GM21786 (cell line): ENCODE measurements around the gene SWI5.

ENCODE experiments used
- ATAC-seq: cut with Tn5 transposase; IDR thresholded peaks from one replicate; pipeline ENCODE4 v1.9.1; 2021; ENCODE audit not compliant: unreplicated experiment

SWI5 gene

GRCh38 chr9:128251732-128252100, 24.4 kb upstream of the SWI5 start:
- ATAC-seq, result no peak

GRCh38 chr9:128252317-128253139, 23.5 kb upstream of the SWI5 start:
- no peak for ATAC-seq

- ATAC-seq, result no peak
Observed at GRCh38 chr9:128253140-128253990, 22.7 kb upstream of the SWI5 start.

DNA sequence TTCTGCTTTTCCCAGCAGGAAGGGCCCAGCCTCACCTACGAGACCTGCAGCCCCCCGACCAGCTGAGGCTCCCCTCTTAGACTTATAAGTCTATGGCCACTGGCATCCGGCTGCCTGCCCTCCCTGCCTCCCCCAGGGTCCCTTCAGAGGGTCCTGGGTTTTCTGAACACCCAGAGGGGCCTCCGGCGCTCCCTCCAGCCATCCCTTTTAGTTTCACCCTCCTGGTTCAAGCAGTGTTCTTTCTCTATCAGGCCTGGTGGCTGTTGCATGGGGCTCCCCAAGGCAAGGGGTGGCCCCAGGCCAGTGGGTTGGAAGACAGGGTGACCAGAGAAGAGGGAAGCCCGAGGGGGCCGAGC, 22.1 kb upstream of the SWI5 start:
- no peak for ATAC-seq

DNA sequence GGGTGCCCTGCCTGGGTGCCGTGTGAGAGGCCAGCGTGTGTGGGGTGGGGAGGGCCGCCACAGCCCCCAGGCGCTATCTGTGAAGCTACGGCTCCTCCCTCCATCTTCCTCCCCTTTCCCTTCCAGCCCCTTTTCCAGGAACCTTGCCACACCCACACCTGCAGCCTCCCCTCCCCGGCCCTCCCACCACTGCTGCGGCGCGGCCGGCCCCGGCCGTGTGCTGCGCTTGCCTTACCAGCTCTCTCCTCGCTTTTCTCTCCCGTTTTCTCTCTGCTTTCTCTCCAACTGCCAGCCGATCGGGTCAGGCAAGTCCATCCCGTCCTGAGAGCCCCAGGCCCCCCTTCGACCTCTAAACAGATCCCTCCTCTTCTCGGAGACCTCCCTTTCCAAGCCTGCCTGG, 21.7 kb upstream of the SWI5 start:
- no peak for ATAC-seq

DNA sequence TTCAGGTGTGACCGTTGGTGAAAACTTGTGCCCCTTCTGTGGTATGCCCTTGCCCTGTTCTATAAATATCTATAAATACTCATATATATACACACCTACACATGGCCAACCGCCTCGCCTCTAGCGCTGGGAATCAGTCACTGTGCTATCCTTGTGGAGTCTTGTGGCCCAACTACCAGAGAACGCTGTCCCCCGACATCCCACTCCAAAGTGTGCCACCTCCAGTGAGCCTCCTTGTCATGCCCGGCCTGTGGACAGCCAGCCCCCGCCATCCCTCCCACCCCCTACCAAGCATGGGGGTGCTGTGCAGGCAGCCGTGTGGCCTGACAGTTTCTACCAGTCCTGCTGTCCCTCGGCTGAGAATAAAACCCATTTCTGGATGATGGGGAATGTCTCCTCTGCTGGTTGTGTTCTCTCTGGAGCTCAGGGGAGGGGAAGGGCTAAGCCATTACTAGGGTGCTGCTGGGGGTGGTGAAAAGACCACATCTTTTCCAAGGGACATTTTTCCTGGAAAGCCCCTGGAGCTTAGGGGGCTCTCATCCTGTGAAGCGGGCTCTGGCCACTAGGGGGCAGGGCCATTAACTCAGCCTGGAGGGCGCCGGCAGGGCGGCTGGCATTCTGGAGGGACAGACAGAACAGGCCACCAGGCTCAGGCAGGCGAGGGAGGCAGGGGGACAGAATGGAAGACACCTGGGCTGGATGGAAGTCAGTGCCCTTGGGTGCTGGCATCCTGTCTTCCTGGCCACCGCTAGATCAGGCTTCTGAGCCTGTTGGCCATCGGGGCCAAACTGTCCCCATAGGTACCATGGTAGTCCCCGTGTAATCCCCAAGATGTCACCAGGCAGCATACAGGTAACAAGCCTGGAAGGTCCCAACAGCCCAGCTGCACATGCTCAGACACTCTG, 21.0 kb upstream of the SWI5 start:
- ATAC-seq, result no peak

DNA sequence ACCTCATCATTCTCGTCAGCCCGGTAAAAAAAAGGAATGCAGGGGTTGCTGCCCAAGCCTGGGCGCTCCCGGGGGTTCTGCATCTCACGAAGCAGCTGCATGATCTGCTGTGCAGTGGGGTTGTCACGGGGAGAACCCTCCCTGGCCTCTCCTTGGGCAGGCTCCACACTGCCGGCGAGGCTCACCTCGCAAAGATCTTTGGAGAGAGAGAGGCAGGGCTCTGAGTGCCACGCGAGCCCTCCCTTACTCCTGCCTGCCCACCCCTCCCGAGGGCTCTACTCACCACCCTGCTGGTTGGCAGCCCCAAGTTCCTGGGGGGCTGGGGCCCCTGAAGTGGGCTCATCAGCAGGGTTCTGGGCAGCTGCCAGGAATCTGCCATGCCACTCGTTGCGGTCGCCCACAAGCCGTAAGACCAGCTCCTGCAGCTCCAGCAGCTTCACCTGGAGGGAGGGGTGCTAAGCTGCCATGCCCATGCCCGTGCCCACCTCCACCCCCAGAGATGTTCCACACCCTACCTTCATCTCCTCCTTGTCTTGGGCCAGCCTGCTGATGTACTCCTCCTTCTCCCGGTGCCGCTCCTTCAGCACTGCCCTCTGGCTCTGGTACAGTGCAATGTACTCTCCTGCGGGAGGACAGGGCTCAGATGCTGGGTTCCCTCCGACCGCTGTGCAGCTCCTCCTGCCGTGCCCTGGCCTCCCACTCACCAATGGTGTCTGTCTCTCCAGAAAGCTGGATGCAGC, 18.8 kb upstream of the SWI5 start:
- no peak for ATAC-seq

DNA sequence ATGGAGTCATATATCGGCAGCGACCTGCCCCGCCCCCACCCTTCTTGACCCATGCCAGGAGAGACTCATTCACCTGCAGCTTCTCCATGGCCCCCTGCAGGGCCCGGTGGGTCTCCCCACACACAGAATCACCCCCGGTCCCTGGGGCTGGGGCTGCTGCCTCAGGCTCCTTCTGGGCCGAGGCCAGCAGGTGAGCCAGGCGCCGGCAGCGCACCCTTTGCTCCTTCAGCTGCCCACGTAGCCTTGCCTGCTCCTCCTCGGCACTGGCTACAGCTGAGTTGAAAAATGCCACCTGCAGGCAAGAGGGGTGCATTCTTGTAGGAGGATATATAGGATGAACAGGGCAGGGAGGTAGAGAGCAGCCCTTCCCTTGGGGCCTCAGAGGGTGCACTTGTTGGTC, 18.2 kb upstream of the SWI5 start:
- no peak for ATAC-seq

DNA sequence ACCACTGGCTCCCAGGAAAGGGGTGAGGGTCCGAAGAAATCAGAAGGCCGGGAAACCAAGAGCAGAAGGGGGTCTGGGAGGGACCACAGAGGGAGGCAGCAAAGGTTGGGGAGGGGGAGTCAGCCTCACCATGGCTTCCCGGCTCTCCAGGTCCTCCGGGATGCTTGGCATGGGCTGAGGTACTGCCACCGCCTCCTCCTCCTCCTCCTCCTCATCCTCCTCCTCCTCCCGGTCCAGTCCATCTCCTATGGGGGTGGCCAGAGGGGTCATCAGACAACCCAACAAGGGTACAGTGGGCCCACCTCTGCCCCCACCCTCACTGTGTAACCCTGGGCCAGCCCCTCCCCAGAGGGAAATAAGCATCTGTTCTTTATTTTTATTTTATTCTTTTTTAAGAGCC, 17.8 kb upstream of the SWI5 start:
- ATAC-seq, result no peak

DNA sequence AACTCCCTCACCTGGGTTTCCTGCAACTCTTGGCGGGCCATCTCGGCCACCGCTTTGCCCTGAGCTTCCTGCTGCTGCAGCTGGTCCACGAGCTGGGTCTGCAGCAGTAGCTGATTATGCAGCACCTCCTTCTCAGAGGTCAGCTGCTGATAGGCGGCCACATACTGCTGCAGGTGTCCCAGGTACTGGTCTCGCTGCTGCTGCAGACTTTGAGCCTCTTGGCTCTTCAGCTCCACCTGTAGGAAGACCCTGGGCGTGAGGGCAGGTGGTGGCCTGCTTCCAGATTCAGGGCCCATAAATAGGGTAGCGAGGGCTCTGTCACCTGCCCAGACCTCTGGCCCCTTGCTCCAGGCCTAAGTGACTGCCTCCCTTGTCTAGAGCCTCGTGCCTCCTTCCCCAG, 16.9 kb upstream of the SWI5 start:
- no peak for ATAC-seq

- ATAC-seq, result no peak
Observed at GRCh38 chr9:128260340-128260739, 15.7 kb upstream of the SWI5 start.

DNA sequence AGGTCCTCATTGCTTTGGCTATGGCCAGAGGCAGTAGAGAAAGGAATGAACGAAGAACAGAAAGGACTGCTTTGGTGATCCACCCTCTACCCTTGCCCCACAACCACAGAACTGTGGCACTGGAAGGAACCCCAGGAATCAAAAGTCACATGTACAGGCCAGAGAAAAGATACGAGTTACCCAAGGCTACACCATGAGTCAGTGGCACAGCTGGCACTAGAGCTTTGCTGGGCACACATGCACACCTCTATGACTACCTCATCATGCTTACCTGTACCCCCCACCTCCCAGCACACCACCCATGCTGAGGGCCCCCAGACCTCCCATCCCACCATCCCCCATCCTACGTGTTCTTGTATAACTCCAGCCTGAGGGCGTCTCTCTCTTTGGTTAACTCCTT, 13.4 kb upstream of the SWI5 start:
- ATAC-seq, result no peak

- no peak for ATAC-seq
Observed at GRCh38 chr9:128265348-128265847, 10.7 kb upstream of the SWI5 start.

DNA sequence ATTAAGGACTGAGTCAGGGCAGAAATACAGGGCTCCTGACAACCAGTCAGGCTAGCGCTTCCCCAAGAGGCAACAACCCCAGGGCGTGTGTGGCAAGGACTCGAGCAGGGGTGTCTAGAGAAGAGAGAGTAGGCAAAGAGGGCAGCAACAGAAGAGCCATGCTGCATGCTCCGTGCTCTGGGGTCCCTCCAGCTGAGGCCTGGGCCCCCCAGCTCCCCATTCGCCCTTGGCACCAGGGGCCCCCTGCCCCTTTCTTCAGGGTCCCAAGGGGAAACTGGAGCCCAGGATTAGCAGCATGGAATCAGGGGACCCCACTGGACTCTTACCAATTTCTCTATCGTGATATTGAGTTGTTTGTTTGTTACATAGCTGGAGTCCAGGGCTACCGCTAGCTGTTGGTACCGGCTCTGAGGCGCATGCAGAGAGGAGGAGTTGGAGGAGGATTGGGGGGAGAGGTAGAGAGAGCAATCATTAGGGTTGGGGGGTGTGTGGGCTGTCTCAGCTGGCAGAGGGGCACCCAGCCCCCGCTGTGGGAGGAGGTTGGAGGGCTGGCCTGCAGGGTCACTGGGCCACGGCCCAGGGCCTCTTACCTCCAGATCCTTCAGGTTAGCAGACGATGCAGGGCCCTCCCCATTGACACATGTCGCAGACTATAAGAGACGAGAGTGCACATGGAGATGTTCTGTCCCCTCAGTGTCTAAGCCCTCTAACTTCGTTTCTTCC, 9.0 kb upstream of the SWI5 start:
- no peak for ATAC-seq

GRCh38 chr9:128271112-128271511, 5.0 kb upstream of the SWI5 start:
- ATAC-seq, result no peak

DNA sequence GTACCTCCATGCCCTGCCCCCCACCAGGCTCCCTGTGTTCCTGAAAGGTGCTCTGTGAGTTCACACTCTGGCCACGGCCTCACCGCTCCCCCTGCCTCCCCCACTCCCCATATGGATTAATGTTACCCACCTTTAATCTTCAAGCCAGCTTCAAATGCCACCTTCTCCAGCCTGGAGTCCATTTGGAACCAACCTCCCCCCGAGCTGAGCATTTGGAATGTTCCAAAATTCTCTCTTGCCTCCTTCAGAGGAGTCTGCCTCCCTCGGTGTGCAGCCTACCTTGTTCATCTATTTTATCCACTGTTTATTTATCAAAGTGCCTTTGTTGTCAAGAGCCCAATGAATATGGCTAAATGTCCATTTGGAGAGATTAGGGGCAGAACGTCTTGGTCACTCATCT, 4.6 kb upstream of the SWI5 start:
- no peak for ATAC-seq

DNA sequence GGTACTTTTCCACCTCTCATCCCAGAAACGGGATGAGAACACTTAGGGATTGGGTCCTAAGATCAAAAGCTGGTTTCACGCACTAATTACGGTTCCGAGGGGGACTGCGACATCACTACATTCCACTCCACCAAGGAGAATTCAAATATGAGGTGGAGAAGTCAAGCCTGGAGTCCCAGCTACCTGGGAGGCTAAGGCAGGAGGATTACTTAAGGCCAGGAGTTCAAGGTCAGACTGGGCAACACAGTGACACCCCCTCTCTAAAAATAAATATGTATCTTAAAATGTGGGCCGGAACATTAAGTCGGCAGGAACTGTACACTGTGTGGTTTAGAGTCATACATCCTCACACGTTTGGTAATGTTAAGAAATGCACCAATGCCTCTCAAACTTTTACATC, 1.8 kb upstream of the SWI5 start:
- no peak for ATAC-seq

GRCh38 chr9:128275198-128276007, 673 bp upstream of the SWI5 start, which contains the start of gene GOLGA2:
TSS of gene GOLGA2 (minus strand) at chr9:128276007. CDS start at chr9:128275976, 31 bp downstream.
- ATAC-seq, result peak; percentile 39
